HG03342 (cell line): ENCODE results near the gene WWOX.

Source experiments
- ATAC-seq: cut with Tn5 transposase; IDR thresholded peaks from one replicate; pipeline ENCODE4 v1.9.1; 2021; ENCODE audit warnings: mild to moderate bottlenecking, moderate library complexity; ENCODE audit not compliant: unreplicated experiment

Gene WWOX

DNA sequence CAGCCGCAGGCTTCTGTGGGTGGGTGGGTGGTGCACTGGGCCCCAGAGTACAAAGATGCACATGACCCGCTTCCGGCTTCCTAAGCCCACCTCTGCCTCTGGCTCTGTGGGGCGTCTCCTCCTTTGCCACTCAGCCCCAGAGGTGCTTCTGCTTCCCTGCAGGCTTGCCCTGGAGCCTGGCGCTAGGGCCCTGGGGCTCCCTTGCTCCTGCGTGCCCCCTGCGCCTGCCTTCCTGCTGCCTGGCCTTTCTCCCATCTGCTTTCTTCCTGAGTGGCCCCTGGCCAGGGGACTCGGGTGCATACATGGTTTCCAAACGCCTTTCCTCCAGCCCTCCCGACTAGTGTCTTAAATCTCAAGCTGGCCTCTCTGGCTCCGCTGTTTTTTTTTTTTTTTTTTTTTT is 3.4 kb downstream of the WWOX start:
- no peak for ATAC-seq

DNA sequence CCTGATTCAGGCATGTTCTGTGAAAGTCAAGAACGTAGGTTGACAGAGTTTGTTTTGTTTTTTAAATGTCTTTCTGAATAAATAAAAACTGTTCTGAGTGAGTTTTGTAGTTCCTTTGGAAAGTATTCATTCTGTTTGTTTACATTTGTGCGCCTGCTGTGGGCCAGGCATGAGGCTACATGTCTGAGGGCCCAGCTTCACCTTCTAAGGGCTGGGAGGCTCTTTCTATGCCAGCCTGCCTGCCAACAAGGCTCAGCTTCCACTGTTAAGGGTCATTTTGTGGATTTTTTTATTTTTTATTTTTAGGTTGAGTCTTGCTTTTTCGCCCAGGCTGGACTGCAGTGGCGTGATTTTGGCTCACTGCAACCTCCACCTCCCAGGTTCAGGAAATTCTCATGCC is 6.1 kb downstream of the WWOX start:
- ATAC-seq, result no peak

DNA sequence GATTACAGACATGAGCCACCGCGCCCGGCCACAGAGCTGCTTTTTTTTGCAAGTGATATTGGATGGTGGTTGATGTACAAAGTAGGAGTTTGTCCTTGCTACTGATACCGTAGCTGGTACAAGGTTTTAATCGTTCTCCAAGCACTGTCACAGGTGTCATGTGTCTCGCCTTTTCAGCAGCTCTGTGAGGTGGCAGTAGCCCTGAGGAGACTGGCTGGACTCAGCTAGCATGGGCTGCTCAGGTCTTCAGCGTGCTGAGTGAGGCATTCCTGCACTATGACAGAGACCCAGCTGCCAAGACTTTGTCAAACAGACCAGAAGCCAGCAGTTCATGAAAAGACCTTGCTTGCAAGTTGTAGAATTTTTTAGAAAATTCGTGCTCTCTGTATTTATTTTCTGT is 7.2 kb downstream of the WWOX start:
- no peak for ATAC-seq

DNA sequence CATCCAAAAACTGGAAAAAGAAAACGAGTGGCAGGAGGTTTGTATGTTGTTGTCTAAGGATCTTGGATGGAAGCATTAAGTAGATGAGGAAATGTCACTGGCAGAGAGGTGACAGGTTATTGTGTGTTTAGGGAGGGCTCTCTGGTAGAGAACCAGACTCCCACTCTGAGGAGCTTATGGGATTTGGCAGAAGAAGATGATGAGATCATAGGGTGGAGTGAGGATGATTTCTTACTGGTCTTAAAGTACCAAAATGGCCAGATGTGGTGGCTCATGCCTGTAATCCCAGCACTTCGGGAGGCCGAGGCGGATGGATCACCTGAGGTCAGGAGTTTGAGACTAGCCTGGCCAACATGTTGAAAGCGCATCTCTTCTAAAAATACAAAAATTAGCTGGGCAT is 9.0 kb downstream of the WWOX start:
- no peak for ATAC-seq

DNA sequence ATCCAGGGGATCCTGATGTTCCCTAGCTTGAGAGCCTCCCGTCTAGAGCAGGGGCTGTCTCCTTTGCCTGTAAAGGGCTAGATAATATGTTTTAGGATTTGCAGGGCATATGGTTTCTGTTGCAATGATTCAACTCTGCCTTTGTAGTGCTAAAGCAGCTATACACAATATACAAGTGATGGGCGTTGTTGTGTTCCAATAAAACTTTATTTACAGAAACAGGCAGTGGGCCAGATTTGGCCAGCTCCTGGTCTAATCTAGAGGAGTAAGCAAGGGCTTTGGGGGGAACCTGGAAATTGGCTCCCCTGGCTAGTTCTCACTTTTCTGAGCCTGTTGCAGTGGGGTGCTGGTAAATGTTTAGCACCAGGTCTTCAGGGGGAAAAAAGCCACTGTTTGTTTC is 13.8 kb downstream of the WWOX start:
- ATAC-seq, result no peak

DNA sequence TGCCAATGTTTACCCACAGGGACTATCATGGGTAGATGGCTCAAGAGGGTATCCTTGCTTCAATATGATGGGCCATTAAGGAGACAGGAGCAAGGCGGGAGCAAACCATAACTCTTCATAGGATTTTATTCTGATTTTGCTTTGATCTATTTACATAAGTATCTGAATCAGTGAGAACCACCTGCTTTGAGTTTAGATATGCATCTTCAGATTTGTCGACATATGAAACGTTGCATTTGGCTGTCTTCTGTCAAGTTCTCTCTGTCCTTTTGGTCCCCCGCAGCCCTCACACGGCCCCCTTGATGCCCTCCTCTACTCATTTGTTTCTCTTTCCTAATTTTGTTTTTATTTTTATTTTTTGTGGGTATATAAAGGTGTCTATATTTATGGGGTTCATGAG is 16.2 kb downstream of the WWOX start:
- ATAC-seq, result no peak

DNA sequence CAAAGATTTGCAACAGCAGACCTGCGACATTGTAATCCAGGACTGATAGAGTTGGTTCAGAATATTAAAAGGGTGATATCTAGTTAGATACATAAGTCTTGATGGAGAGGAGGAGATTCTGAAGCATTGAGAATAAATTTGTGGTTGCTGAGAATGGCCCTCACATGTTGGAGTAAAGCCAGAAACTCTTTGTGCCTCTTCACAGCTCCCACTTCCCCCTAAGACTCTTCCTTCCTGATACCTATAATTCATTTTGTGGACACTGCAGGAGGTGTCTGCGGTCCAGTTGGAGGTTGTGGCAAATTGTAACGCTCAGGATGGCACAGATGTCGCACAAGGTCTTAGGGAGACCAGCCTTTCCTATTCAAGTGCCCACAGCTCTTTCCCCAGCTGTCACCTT is 17.5 kb downstream of the WWOX start:
- no peak for ATAC-seq

DNA sequence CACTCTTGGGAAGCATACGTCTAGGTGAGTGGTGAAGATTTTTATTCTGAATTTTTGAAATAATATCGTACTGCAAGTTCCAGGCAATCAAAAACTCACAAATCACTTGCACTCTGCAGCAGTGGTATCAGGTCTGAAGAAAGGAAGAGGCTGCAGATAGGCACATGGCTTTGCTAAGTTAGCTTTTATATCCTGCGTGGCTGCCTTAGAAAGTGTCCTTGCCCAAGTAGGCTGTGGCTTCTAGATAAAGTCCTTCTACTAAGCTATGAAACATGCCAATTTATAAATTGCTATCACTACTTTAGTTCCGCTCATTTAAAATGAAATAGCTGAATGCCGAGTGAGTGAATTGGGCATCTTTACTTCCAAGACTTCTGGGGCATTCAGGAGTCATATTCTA is 17.9 kb downstream of the WWOX start:
- ATAC-seq, result no peak

DNA sequence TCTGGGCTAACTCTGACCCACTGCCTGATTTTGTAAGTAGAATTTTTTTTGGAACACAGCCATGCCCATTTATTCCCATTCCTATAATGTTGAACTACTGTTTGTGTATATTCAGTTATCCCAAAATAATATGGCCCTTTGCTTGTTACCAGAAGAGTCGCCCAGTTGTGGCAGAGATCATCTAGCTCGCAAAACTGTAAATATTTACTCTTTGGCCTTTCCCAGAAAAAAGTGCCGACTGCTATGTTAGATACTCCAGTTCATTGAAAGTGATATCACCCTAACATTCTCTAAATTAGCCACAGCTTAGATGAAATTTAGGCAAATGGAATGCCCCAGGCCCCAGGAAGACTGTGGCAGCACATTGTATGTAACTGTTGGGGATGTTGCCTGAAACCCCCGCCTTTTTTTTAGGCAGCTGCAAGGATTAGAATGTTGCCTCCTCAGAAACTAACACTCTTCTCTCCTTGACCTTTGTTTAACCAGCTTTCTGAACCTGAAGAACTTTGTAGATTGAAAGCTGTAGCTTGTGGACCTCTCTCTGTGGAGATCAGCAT is 19.1 kb downstream of the WWOX start:
- no peak for ATAC-seq

DNA sequence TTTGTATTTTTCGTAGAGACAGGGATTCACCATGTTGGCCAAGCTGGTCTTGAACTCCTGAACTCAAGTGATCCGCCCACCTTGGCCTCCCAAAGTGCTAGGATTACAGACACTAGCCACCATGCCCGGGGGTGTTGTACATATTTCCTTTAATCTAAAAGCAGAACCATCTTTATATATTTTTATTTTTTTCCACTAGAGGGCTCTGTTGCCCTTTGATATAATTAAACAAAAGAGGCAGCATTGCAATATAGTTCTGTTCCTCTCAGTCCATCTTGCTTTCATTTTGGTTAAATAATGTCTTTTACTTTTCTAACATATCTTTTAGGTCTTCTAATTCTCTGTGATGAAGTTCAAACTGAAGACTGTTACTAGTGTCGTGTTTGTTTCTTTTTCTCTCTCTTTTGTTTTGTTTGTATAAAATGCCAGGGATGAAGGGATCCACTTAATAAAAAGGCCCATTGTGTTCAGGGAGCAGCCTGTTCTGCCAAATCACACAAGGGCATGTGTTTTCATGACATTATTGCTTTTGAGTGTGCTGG is 23.4 kb downstream of the WWOX start:
- peak; percentile 86 for ATAC-seq

DNA sequence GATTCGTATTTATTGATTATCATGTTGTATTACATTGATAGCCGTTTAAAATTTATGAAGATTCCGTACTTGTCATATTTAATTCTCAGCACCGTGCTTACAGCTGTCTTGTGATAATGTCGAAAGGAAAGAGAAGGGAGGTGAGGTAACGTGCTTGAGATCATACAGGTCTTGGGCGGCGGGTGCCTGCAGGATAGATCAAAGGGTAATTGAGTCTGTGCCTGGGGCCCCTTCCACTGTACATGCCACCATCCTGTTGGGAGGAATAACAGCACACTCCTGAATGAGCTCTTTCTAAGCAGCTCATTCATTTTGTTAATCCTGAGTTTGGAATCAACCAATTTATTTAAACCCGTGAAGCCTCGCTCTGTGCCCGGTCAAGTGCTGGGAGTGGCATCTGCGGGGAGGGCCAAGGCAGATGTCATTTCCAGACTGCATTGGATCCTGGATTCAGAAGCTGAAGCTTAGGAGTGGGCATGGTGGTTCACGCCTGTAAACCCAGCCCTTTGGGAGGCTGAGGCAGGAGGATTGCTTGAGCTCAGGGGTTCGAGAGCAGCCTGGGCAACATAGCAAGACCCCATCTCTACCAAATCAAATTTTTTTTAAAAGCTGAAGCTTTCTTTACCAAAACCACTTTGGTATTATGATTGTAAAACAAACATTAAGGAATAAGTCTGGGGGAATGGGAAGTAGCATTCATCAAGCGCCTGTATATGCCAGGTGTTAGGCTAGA is 25.8 kb downstream of the WWOX start:
- ATAC-seq, result no peak

DNA sequence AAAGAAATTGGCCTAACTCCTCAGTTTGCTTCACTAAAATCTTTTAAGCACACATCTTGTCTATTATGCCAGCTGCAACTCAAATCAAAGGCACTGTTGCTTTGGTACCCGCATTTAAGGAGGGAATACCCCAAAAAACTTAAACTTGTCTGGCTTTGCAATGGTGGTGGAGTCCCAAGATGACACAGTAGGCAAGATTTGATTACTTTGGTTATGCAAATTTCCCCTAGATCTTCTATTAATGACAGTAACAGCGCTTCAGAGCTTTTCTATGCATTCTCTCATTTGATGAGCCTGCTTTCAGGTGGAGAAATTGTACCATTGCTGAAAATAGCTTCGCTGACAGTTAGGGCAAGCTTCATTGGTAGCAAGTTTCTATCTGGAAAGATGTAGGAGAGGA is 27.2 kb downstream of the WWOX start:
- no peak for ATAC-seq

DNA sequence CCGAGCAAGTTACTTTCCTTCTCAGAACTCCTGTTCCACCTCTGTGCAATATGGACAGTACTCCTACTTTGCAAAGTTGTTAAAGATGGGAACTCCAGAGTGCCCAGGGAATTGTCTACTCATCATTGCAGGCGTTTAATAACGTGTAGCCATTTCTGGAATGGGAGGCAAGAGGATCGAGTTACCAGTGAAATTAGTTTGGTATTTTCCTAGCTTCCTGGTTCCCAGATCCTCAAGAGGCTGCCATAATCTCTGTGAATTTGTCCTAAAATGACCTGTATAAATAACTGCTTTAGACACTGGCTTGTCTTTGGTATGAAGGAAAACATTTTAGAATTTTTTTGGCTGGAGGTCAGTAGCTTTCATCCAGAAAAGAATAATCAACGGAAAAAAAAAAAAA is 27.7 kb downstream of the WWOX start:
- ATAC-seq, result no peak

DNA sequence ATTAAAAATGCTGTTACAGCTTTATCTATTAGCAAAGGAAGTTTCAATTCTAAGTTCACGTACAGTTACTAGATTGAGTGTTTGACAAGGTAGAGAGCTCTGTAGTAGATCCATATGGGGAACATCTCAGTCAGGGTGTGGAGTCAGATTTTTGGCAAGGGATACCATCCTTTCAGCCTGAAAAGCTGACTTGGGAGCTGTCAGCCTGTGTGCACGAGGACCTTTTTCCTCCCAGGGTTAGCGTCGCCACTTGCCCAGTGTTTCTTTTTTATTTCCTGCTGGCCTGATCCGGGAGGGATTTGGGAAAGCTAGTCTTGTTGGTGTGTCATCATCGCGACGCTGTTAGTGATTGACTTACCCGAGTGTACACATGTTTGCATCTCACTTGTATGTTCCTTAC is 29.5 kb downstream of the WWOX start:
- ATAC-seq, result no peak

DNA sequence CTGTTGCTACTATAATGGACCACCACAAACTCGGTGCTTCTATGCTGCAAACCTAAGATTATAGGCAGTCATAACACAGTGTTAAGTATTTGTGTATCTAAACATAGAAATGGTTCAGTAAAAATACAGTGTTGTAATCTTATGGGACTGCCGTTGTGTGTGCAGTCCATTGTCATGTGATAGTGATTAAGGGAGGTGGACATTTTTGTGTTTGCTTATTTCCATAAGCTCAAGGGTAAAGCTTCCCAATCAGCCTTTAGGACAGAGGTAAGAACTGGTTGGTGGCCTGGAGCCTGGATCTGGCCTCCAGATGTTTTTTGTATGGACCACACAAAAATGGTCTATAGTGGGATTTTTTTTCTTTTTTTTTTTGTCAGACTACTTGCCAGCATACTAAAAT is 29.9 kb downstream of the WWOX start:
- no peak for ATAC-seq

DNA sequence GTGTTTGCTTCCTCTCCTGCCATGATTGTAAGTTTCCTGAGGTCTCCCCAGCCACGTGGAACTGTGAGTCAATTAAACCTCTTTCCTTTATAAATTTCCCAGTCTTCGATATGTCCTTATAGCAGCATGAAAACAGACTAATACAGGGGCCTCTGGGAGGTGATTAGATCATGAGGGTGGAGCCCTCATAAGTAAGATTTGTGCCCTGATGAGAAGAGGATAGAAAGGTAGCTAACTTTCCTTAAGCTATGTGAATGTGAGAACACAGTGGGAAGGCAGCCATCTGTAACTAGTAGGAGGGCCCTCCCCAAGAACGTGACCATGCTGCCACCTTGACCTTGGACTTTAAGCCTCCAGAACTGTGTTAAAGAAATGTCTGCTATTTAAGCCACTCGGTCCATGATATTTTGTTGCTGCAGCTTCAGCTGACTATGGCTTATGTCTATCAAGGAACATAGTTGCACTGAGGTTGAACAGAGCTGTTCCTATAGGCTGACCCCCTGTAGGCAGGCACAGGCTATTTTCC is 30.7 kb downstream of the WWOX start:
- no peak for ATAC-seq

DNA sequence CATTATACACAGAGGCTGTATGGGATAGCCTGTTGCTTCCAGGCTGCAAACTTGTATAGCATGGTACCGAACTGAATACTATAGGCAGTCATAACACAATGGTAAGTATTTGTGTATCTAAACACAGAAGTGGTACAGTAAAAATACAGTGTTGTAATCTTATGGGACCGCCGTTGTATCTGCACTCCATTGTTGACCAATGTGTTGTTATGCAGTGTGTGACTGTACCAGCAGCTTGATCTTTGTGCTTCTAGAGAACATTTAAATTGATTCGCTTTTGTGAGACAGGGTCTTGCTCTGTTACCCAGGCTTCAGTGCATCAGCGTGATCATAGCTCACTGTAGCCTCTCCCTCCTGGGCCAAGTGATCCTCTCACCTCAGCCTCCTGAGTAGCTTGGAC is 31.5 kb downstream of the WWOX start:
- no peak for ATAC-seq

DNA sequence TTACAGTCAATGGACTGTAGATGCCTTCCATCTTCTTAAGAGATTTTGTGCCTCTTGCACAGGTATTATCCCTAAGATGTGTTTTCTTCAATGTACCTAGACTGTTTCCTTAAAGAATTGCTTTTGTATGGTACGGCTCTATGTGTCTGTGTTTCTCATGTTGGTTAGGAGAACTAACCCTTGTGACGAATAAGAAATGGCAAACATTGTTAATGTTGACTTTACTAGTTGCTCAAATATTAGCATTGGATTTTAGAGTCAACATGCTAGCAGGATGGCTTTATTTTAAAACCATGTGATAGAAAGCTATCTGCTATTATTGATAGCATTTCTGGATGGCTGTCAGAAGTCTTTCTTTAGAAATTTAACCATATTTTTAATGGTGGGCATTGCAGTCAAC is 34.5 kb downstream of the WWOX start:
- ATAC-seq, result no peak

DNA sequence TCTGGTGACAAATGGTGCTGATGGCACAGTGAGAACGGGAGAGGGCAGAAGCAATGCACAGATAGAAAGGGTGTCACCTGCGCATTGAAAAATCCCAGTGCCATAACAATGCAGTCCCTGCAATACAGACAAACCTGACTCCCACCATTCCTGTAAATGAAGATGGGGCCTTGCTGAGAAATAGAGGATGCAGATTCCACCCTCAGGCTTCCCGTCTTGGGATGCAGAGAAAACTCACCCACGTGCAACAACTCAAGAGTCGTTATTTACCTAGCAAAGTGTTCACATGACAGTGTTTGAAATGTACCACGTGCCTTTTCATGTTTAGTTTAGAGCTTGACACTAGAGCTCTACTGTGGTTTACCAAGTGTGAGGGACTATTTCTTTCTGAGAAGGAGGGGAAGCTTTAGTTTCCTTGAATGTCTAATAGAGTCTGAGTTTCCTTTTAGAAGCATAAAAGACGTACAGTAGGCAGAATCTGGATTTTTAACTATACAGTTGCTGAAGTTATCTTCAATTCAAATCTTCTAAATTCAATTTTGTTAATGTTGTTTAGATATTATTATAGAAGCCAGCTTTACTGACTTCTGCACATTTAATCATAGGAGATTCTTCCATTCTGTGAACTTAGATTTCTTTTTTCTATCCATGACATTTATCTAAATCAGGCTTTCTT is 35.6 kb downstream of the WWOX start:
- no peak for ATAC-seq

DNA sequence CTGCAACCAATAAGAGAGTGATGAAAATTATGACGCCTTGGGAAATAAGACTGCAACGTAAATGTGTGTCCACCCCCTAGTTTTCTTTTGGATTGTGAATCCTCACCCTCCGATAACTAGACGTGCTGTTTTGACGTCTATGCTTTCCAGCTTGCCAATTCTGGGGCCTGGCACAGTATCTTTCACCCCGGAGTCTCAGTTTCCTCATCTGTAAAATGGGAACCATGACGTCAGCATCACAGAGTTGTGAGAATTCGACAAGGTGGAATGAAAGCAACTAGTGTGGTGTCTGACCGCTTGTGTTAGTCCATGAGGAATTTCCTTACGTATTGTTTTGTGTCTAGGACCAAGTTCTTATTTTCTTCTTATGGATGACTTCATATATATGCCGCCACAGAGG is 37.7 kb downstream of the WWOX start:
- ATAC-seq, result no peak

DNA sequence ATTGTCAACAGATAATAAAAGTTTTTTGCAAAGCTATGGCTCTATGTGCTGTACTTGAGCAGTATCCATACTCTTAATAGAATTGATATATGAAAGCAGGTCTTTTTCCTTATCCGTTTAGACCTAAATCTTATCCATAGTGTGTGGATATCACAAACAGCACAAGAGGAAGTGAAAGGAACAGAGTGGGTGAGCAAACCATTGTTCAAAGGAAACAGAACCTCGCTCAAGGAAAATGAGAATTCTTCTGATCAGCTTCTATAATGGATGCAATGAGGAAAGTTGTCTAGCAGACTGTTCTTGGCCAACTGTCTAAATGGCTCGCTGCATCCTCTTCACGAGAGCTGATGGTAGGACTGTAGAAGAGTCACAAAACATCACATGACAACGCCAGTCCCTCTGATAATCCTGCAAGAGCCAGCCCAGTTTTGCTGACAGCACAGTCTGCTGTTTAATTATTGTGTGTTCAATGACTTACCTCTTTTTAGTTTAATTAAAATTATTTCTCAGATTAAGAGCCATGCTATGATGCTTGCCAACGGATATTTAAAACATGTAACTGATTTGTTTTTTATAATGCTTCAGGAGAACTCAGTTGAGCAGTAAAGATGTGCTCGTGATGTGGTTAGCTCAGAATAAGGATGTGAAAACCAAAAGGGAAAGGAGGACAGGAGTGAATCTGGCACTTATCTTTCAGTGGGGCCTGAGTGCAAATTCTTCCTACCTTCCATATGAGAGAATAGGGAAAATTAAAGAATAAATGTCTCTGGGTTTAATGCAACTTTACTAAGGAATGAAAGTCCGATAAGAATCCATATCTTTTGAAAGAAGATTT is 38.5 kb downstream of the WWOX start:
- ATAC-seq, result peak; percentile 87
